SIG-M5 treated with dmso at 0.1 percent for 504 hours (cell line): ENCODE data around the gene GPR27.

Experiments used
- DNase-seq: peaks from one replicate; lab custom pipeline; 2025; ENCODE audit not compliant: unreplicated experiment; lab: John Stamatoyannopoulos, UW

The GPR27 gene

GRCh38 chr3:71732637-71733036, 21.0 kb upstream of the GPR27 start:
- DNase-seq = no peak

DNA sequence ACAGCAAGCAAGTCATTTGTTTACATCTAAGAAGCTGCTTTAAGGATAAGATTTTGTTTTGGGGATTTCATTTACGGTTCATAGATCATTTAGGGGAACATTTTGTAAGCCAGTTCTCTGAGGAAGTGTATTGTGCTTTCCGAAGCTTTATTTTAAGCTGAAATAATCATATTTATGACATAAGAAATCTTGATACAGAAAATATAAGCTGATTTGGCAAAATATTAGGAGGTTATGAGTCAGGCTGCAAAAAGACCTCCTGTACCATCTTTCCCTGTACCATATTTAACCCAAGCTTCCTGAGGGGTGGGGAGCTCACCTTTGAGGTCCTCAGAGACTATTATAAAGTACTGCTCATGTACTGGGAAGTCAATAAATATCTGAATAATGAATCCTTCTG, 20.3 kb upstream of the GPR27 start:
- DNase-seq = no peak

- DNase-seq = no peak
Observed at GRCh38 chr3:71734881-71735280, 18.8 kb upstream of the GPR27 start.

- no peak for DNase-seq
Observed at GRCh38 chr3:71742621-71743020, 11.0 kb upstream of the GPR27 start.

DNA sequence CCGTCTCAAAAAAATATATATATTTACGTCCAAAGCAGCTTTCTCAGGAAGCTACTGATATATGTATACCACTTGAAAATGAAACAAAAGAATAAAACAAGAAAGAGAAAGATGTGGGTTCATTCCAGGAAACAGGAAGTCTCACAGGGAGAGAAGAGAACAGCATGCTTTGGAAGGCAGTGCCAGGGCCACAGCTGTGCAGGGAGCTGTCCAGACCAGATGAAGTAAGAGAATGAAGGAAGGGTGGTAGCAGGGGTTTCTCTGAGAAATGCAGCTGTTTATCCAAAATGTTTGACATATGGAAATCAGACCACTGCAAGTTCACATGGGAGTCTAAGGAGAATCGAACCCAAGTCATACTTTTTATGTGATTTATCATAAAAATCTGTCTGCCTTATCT, 8.9 kb upstream of the GPR27 start:
- DNase-seq = no peak

DNA sequence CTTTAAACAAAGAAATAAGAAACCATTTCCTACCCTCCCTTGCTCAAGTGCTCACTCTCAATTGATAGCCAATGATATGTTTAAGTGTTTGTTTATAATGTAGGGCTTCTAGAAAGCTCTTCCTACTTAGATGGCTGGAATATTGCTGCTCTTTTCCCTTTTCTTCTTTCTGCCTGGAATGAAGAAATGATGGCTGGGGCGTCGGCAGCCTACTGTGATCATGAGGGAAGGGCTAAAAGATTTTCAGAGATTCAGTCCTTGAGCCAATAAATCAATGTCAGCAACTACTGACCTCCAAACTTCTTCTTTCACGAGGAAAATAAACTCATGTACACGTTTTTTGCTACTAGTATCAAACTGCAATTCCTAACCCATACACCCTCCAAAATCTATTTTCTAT, 2.1 kb upstream of the GPR27 start:
- no peak for DNase-seq

DNA sequence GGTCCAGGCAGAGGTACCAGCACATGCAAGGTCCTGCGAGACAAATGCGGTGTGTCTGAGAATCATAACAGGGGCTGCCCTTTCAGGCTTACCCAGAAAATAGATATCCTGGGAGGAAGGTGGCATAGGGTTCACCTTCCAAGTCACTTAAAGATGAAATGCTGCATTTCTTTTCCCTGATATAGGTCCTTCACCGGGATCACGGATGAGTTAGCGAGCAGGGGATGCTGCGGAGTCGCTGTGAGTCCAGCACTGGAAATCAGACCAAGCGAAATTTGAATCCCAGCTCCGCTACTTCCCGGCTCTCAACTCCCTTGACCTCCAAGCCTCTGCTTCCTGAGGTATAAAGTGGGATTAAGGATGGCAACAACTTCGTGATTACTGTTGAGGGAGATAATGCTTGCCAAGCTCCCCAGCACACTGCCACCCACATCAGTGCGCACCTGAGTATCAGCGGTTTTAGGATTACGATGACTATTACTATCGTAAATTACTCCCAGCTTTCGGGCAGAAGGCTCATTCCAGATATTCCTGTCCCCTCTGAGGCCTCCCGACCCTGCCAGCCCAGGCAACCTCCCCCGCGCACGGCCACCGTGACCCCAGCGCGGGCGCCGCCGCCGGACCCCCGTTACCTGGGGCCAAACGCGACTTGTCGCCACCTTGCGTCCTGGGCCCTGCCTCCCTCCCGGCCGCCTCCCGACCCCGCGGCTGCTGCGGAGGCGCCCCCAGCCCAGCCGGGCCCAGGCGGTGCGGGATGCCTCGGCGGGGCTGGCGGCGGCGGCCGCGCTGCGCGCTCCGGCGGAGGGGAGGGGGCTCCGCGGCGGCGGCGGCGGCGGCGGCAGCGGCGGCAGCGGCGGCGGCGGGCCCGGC, 589 bp upstream of the GPR27 start:
- DNase-seq = no peak

- peak; percentile 9 for DNase-seq
Observed at GRCh38 chr3:71754610-71755253, 1.1 kb downstream of the GPR27 start.

DNA sequence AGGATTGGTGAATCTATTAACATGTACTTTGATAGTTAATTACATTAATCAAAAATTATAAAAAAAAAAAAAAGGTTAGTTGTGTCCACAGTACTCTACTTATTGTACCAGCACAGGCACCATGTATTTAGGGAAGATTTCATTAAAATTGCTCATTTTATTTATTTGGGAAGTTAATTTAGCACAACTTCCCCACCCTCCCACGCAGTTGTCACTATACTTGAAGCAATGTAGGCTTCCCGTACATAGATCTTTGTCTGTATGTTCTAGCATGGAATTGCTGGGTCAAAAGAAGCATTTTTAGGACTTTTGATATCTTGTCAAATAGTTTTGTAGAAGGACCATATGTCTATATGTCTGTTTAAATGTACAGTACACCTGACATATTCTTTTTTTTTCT, 4.4 kb downstream of the GPR27 start:
- DNase-seq = no peak

GRCh38 chr3:71759401-71759800, 5.7 kb downstream of the GPR27 start:
- peak; percentile 65 for DNase-seq

DNA sequence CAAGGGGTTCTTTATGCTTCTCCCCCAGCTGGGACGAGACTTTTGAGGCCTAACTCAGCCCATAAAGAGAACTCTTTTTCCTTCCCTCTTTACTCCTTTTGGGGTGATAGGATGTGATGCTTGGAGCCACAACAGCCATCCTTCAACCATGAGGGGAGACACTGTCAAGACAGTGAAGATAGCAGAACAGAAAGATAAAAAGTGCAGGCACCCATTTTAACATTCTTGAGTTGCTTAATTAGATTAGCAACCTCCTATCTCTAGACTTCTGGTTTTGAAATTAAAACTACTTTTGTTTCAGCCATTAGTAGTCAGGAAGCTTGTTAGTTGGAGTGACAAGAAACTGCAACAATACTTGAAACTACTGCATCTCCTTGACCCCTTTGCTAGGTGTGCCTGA, 6.5 kb downstream of the GPR27 start:
- no peak for DNase-seq

GRCh38 chr3:71763426-71763825, 9.8 kb downstream of the GPR27 start:
- no peak for DNase-seq

DNA sequence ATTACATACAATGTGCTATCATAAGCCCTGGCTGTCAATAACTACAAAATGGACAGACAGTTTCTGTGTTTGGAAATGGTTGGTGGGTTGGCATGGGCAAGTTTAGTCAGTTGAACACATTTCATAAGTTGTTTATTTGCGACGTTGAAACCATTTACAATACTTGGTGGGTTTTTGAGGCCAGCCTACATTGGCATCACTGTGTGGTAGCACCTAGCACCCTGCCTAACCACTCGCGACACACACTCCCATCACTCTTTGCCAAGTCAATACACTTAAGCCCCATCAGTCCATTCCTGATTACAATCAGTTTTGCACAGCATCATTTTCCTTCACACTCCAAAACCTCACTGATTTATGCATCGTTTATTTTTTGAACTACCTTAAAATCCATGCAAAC, 17.5 kb downstream of the GPR27 start:
- DNase-seq = no peak

DNA sequence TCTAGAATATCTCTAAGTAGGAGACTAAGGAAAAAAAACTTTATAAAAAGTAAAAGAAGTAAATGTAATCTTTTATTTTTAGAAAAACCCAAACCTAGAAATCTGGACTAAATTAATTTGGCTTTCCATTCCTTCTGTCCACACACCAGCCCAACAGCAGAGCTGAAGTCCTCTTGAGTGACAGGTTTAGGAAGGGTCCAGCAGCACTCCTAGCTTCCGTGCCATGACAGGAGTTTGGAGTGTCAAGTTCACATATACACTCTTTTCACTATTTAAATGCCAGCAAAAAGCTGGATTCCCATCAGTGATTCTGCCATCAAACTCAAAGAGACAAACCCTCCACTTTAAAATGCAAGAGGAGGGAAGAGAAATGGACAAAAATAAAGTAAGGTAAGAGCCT, 18.2 kb downstream of the GPR27 start:
- DNase-seq = no peak

DNA sequence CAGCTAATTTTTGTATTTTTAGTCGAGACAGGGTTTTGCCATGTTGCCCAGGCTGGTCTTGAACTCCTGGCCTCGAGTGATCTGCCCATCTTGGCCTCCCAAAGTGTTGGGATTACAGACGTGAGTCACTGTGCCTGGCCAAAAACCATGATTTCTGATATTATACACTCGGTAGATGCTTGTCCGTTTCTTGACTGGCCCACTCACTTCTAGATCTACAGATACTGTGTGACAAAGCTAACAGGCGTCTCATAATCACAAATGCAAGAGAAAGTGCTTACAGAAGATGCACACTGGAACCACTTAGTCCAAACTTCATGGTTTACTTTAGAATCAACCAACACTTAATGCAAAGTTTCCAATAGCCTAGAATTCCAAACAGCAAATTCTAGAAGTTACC, 22.9 kb downstream of the GPR27 start:
- no peak for DNase-seq

DNA sequence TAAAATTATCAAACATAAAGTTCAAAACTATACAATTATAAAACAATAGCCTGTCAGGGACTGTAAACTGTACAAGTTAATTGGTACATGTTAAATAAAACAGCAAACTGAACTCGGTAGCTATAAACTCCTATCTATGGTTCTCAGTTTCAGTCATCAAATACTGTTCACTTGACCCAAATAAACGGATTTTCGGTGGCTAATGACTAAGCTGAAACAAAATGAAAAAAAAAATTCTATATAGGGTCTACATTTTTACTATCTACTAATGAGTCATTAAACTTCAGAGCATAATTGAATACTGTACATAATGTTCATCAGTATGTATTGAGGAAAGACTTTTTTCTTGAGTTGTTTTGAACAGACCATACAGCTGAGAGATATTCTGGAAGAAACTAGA, 24.7 kb downstream of the GPR27 start:
- DNase-seq = peak; percentile 27

GRCh38 chr3:71779674-71780377, 26.2 kb downstream of the GPR27 start:
- DNase-seq = peak; percentile 97

DNA sequence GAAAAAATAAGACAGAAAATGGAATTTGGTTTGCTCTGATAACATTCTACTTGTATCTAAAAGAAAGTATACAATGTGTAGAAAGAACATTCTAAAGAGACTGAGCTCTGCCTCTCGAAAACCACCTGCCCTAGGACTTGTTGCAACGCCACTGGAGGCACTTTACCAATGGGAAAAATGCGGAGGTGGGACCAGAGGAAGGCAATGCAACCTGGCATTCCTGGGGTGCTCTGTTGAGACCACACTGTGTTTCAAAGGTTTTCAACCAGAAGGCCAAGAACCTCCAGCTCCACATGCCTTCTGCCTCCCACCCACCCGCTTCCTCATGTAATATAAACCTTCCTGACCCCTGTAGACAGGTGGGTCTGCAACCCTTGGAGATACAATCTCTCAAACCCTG, 26.8 kb downstream of the GPR27 start:
- DNase-seq = peak; percentile 15

- no peak for DNase-seq
Observed at GRCh38 chr3:71783152-71783551, 29.5 kb downstream of the GPR27 start.

GRCh38 chr3:71784201-71784913, 30.7 kb downstream of the GPR27 start:
- DNase-seq = peak; percentile 39

DNA sequence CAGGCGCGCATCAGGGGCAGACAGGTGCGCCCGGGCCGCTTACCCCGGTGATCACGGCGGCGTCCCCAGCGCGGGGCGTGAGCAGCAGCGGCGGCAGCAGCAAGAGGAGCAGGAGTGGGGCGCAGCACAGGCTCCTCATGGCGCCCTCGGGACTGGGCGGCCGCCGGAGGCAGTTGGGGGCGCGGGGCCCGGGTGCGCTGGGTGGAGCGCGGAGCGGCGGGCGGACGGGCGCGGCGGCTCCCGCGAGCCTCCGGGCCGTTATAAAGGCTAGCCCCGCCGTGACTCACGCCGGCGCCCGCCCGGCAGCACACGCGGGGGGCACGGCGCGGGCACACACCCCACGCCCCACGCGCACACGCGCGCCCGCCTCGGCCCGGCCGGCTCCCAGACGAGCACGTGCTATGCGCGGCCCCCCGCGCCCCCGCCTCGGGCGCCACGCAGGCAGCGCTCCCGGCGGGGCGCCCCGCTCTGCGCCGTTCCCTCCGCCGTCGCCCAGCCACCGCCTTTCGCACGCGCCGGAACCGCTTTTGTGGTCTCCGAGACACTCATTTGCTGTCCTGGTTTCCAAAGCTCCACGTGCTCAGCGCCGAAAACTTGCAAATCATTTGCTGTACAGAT, 31.4 kb downstream of the GPR27 start, which contains the start of gene PROK2:
Gene PROK2, minus strand, starts transcription at position 235 of the 618 bp plus-strand sequence. Its CDS starts 96 bp downstream, at position 139.
- peak; percentile 44 for DNase-seq
